Right ventricle myocardium inferior (tissue), 1 donor: ENCODE results near the gene MAPK1. TPM values are rescaled to one million over a fixed set of nuclear protein-coding genes. Genes with fewer than 3 reads are reported as not detected.
A peak's percentile ranks its signal among the peaks of the same experiment; 100 is the strongest.
"Not testable (repeated sequence)": the region's sequence is repeated elsewhere in the genome, so short reads cannot be mapped to it uniquely, and the experiment has no call there.

ENCODE experiments used
- ATAC-seq: fragments of 200-7000 bp; cut with Tn5 transposase; one replicate; pipeline ENCODE4 v1.9.1; 2020; ENCODE audit warnings: mild to moderate bottlenecking, moderate library complexity
- DNase-seq: peaks from one replicate; pipeline ENCODE4 v3.0.0; 2021; ENCODE audit errors: missing footprints
- intact Hi-C: fragments of 100-400 bp; cut with DNase I; formaldehyde crosslinking; loops from one replicate; pipeline ENCODE4 v1.11.0; 2022
- long read RNA-seq: library from polyadenylated mRNA; unstranded; transcript quantifications from one replicate; pipeline ENCODE4 v2.0.0, GENCODE V29; 2021
- total RNA-seq: library from RNA; stranded (reverse); fragmentation: NEBNext Ultra II Directional; extraction: Animal tissue kit (Norgen Biotek cat#: 25700); gene quantifications from one replicate; pipeline ENCODE4 v1.2.1, GENCODE V29; 2021
- donor health status: DM: no; HTN: yes; CAD: no; lungs with severe emphysema.

The MAPK1 gene
- 79.2 TPM for total RNA-seq
- long read RNA-seq, full-length matches to known transcripts, result 31 of 50 reads
- long read RNA-seq, partial matches to known transcripts, result 2 of 50 reads
- long read RNA-seq, other reads (novel, unspliced or antisense), result 17 of 50 reads

GRCh38 chr22:21867528-21868266 is at the start of gene MAPK1:
TSS of gene MAPK1 (minus strand) at chr22:21867645. CDS start at chr22:21867440, 205 bp downstream.
- peak; percentile 97 for DNase-seq
- peak; percentile 99 for ATAC-seq
- intact Hi-C loops, result loop anchor here (2.0 to 10.0 kb wide), 4 partner anchors 50 to 153 kb away; no protein-coding TSS in a partner anchor

DNA sequence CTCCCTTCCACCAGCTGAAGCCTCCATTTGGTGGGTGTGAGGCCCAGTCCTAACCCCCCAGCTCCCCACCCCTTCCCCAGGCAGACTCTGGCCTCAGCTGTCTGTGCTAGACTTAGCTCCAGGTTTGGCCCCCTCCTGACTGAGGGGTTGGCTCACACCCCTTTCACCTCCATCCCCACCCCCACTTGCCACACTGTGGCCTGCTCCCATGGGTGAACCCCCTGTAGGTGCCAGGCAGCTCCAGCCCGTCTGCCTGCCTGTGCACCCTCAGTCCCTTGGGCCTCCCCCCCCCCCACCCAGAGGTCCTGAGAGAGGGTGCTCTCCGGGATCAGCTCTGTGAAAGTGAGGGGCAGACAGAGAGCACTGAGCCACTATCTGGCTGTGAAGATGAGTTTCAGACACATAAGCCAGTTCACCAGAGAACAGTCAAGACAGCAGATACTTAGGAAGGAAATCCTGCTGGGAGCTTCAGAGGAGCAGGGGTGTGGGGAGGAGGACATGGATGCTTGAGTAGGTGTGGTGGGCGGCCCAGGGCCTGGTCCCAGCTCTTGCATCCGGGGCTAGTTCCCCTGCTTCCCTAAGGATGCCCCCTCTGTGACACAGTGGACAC is 49.0 kb upstream of the MAPK1 start:
- DNase-seq (no peak), ATAC-seq (no peak)
- intact Hi-C loops, result no loop called here

DNA sequence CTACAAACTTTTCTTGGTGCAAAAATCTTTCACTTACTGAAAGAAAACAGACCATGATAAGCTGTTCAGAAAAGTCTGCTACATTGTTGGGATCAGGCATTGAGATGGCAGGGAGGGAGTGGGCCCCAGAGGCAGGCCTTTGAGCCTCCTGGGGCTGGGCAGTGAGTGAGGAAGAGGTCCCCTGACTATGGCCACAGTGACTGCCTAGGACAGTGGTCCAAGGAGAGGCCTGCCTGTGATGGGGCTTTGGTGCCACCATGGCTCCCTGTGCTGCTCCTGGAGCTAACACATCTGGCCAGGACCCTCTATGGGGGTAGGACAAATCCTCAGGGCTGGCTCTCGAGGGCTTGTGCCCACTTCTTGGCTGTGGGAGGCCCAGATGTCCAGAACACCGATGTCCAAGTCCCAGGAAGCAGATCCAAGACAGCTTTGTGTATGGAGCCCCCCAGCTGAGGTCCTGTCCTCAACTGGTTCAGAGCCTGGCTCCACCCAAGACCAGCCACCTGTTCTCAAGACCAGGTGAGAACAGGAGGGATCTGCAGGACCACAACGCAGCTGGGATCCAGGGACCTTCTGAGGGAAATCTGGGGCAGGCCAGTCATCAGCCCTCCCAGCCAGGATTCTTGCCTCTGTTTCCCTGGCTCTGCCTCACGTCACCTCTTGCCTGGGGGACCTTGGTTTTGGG is 48.3 kb upstream of the MAPK1 start:
- DNase-seq (no peak), ATAC-seq (no peak)
- intact Hi-C loops, result no loop called here

DNA sequence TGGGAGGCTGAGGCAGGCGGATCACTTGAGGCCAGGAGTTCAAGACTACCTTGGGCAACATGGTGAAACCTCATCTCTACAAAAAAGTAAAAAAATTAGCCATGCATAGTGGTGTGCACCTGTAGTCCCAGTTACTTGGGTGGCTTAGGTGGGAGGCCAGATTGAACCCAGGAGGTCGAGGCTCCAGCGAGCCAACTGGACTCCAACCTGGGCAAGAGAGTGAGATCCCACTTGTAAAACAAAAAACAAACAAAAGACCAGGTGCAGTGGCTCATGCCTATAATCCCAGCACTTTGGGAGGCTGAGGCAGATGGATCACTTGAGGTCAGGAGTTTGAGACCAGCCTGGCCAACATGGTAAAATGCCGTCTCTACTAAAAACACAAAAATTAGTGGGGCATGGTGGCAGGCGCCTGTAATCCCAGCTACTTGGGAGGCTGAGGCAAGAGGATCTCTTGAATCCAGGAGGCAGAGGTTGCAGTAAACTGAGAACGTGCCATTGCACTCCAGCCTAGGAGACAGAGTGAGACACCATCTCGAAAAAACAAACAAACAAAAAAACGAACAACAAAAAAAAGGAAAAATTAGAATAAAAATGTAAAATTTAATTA is 46.7 kb upstream of the MAPK1 start:
- ATAC-seq, intact Hi-C loops, DNase-seq: not testable (repeated sequence)

DNA sequence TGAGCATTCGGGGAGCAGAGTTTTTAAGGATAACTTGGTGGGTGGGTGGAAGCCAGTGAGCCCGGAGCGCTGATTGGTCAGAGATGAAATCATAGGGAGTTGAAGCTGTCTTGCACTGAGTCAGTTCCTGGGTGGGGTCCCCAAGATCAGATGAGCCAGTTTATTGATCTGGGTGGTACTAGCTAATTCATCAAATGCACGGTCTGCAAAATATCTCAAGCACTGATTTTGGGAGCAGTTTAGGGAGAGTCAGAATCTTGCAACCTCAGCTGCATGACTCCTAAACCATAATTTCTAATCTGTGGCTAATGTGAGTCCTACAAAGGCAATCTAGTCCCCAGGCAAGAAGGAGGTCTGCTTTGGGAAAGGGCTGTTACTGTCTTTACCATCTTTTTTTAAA is 42.9 kb upstream of the MAPK1 start:
- DNase-seq, ATAC-seq, intact Hi-C loops: not testable (repeated sequence)

DNA sequence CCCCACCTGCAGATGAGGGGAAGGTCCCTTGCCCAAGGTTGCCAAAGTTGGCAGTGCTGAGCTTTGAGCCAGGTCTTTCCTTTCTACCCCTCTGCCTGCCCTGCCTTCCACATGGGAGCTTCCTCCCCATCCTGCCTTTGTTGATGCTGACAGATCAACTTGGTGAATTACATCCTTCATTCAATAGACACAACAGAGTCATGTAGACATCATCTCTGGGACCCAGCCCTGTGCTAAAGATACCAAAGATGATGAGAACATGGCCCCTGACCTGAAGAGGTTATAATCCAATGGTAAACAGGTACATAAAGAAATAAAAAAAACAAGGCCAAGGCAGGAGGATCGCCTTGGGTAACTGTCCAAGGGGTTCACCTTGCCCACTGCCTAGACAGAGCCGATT is 42.4 kb upstream of the MAPK1 start:
- no peak for ATAC-seq
- intact Hi-C loops, result no loop called here
- DNase-seq, result no peak

GRCh38 chr22:21907638-21908522 is 40.4 kb upstream of the MAPK1 start:
- intact Hi-C loops, result no loop called here
- DNase-seq, result no peak

GRCh38 chr22:21905234-21905633 is 37.8 kb upstream of the MAPK1 start:
- intact Hi-C loops, DNase-seq, ATAC-seq: not testable (repeated sequence)

More at GRCh38 chr22:21907638-21908522, 40.4 kb upstream of the MAPK1 start:
- no peak for ATAC-seq

GRCh38 chr22:21904250-21904789 is 36.9 kb upstream of the MAPK1 start:
- ATAC-seq, result no peak
- no peak for DNase-seq
- intact Hi-C loops, result no loop called here

DNA sequence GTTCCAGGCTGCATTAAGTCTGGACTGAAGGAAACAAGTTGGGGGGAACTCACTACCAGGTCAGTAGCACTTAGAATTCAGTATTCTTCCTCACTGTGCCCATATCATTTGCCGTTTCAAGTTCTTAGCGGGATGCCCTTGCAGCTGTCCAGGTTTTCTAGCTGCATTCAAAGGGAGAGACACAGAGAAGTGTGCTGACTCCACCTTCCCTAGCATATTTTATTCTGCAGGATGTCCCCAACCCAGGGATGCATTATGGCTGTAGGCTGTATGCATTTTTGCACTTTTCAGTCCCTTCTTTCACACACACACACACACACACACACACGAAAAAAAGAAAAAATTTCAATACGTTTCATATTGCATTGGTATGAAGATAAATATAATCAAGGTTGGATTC is 35.8 kb upstream of the MAPK1 start:
- DNase-seq (no peak), ATAC-seq (no peak)
- intact Hi-C loops, result no loop called here

GRCh38 chr22:21902296-21903087 is 35.0 kb upstream of the MAPK1 start:
- intact Hi-C loops, result no loop called here

DNA sequence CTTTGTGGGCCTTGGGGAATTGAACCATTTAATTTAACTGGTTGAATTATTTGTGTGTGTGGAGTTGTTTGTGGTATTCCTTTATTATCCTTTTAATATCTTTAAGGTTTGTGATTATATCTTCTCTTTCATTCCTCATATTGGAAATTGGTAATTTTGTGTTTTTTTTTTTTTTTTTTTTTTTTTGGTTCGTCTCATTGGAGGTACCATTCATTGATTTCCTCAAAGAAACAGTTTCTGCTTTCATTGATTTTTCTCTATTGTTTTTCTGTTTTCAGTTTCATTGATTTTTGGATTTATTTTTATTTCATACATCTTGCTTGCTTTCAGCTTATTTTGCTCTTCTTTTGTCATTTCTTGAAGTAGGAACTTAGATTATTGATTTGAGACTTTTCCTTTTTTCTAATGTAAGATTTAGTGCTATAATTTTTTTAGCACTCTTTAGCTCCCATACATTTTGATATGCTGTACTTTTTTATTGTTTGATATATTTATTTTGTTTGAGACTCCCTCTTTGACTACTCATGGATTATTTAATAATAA is 31.0 kb upstream of the MAPK1 start:
- no peak for DNase-seq
- ATAC-seq, result no peak
- intact Hi-C loops, result no loop called here

More at GRCh38 chr22:21902296-21903087, 35.0 kb upstream of the MAPK1 start:
- DNase-seq, result no peak
- ATAC-seq, result no peak

DNA sequence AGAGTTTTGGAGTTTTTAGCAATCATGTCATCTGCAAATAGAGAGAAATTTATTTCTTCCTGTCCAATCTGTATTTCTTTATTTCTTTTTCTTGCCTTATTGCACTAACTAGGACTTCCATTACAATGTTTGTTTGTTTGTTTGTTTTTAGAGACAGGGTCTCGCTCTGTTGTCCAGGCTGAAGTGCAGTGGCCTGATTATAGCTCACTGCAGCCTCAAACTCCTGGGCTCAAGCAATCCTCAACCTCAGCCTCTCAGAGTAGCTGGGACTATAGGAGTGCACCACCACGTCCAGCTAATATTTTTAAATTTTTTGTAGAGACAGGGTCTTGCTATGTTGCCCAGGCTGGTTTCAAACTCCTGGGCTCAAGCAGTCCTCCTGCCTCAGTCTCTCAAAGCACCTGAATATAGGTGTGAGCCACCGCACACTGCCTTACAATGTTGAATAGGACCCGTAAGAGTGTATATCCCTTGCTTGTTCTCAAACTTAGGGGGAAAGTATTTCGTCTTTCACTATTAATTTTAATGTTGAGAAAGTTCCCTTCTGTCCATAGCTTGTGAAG is 29.6 kb upstream of the MAPK1 start:
- intact Hi-C loops, result no loop called here
- no peak for ATAC-seq
- no peak for DNase-seq

- ATAC-seq, DNase-seq, intact Hi-C loops: not testable (repeated sequence)
Measured at GRCh38 chr22:21896275-21896674, 28.8 kb upstream of the MAPK1 start.

- intact Hi-C loops, result no loop called here
- DNase-seq (no peak), ATAC-seq (no peak)
Measured at GRCh38 chr22:21894799-21895198, 27.4 kb upstream of the MAPK1 start.

- no peak for ATAC-seq
- intact Hi-C loops, result no loop called here
- no peak for DNase-seq
Measured at GRCh38 chr22:21889251-21889990, 22.0 kb upstream of the MAPK1 start.
